Left ventricle myocardium inferior (tissue), 1 donor: Measurements from ENCODE around the gene FBXO2. TPM values are rescaled to one million over a fixed set of nuclear protein-coding genes. Genes with fewer than 3 reads are reported as not detected.

ENCODE experiments used
- DNase-seq: peaks from one replicate; pipeline ENCODE4 v3.0.0-alpha.2; 2020
- H3K27ac ChIP-seq: fragments of 200-600 bp; replicated peaks from 2 replicates; pipeline ENCODE4 v1.8.0; 2021
- H3K27me3 ChIP-seq: fragments of 200-600 bp; 2 replicates; pipeline ENCODE4 v1.8.0; 2021; ENCODE audit warnings: low read depth
- H3K36me3 ChIP-seq: fragments of 200-600 bp; 2 replicates; pipeline ENCODE4 v1.8.0; 2021
- H3K4me1 ChIP-seq: fragments of 200-600 bp; 2 replicates; pipeline ENCODE4 v1.8.0; 2021
- H3K4me3 ChIP-seq: fragments of 200-600 bp; 2 replicates; pipeline ENCODE4 v1.8.0; 2021; ENCODE audit warnings: mild to moderate bottlenecking, moderate library complexity
- H3K9me3 ChIP-seq: fragments of 200-600 bp; replicated peaks from 2 replicates; pipeline ENCODE4 v1.8.0; 2021
- CTCF ChIP-seq: fragments of 200-600 bp; IDR thresholded peaks from 2 replicates; pipeline ENCODE4 v1.8.0; 2021; ENCODE audit warnings: antibody characterized with exemption, mild to moderate bottlenecking, borderline replicate concordance
- intact Hi-C: fragments of 100-400 bp; cut with micrococcal nuclease; formaldehyde crosslinking; loops from one replicate; pipeline ENCODE4 v1.11.0; 2022
- total RNA-seq: library from RNA; stranded (reverse); fragmentation: NEBNext Ultra II Directional; extraction: Animal tissue kit (Norgen Biotek cat#: 25700); gene quantifications from one replicate; pipeline ENCODE4 v1.2.1, GENCODE V29; 2021
- donor health status: DM: no; HTN: yes; CAD: no; lungs with severe emphysema.

Gene FBXO2
- total RNA-seq, 1 donor from 2014 or later, result 1.9 TPM

GRCh38 chr1:11650331-11650991 lies 3.8 kb downstream of the FBXO2 start:
- TF ChIP-seq CTCF, result peak; percentile 78
- H3K27ac ChIP-seq, result no peak overlapping the region
- peak overlapping the region; percentile 49 for H3K4me3 ChIP-seq
- no peaks in the 10 kb centered on the region for H3K36me3 ChIP-seq
- peaks cover 48% of the 10 kb centered on the region for H3K4me1 ChIP-seq
- intact Hi-C loops, result loop anchor here (10.0 kb wide), 1 partner anchor 74 kb away; no protein-coding TSS in a partner anchor
- H3K27me3 ChIP-seq, result peaks cover 61% of the 10 kb centered on the region
- DNase-seq, result peak; percentile 76
- H3K9me3 ChIP-seq, result no peaks in the 10 kb centered on the region

- no peak for DNase-seq
Measured at GRCh38 chr1:11649624-11650330, 4.5 kb downstream of the FBXO2 start.

GRCh38 chr1:11649237-11649623 lies 5.0 kb downstream of the FBXO2 start:
- Histone ChIP-seq H3K4me3 (peak overlapping the region; percentile 25), H3K27me3 (peaks cover 54% of the 10 kb centered on the region), H3K4me1 (peaks cover 38% of the 10 kb centered on the region), H3K36me3 (no peaks in the 10 kb centered on the region), H3K9me3 (no peaks in the 10 kb centered on the region), H3K27ac (no peak overlapping the region)
- no peak for TF ChIP-seq CTCF
- DNase-seq, result no peak
- intact Hi-C loops, result loop anchor here (10.0 kb wide), 1 partner anchor 614 kb away; no protein-coding TSS in a partner anchor

More at GRCh38 chr1:11649624-11650330, 4.5 kb downstream of the FBXO2 start:
- peaks cover 54% of the 10 kb centered on the region for H3K27me3 ChIP-seq
- intact Hi-C loops, result loop anchor here (10.0 kb wide), 2 partner anchors 75 to 615 kb away; no protein-coding TSS in a partner anchor
- H3K4me3 ChIP-seq, result peak overlapping the region; percentile 49
- TF ChIP-seq CTCF, result no peak
- no peaks in the 10 kb centered on the region for H3K36me3 ChIP-seq
- H3K4me1 ChIP-seq, result peaks cover 41% of the 10 kb centered on the region
- H3K27ac ChIP-seq, result no peak overlapping the region
- H3K9me3 ChIP-seq, result no peaks in the 10 kb centered on the region

- TF ChIP-seq CTCF, result no peak
- H3K27me3 ChIP-seq, result peaks cover 54% of the 10 kb centered on the region
- peak overlapping the region; percentile 25 for H3K4me3 ChIP-seq
- H3K27ac ChIP-seq, result no peak overlapping the region
- no peaks in the 10 kb centered on the region for H3K36me3 ChIP-seq
- peaks cover 33% of the 10 kb centered on the region for H3K4me1 ChIP-seq
- H3K9me3 ChIP-seq, result no peaks in the 10 kb centered on the region
- DNase-seq, result no peak
- intact Hi-C loops, result loop anchor here (10.0 kb wide), 1 partner anchor 614 kb away; no protein-coding TSS in a partner anchor
Measured at GRCh38 chr1:11648732-11649158, 5.5 kb downstream of the FBXO2 start.

- no peak for TF ChIP-seq CTCF
- peak; percentile 40 for DNase-seq
- Histone ChIP-seq H3K27ac (no peak overlapping the region), H3K4me1 (peaks cover 33% of the 10 kb centered on the region), H3K9me3 (no peaks in the 10 kb centered on the region), H3K27me3 (peaks cover 59% of the 10 kb centered on the region), H3K4me3 (no peak overlapping the region), H3K36me3 (no peaks in the 10 kb centered on the region)
- intact Hi-C loops, result loop anchor here (10.0 kb wide), 1 partner anchor 613 kb away; no protein-coding TSS in a partner anchor
Measured at GRCh38 chr1:11648039-11648438, 6.2 kb downstream of the FBXO2 start.
